Small intestine (tissue), 7 donors: ENCODE results near the gene FAM167B. TPM values are rescaled to one million over a fixed set of nuclear protein-coding genes. Genes with fewer than 3 reads are reported as not detected.

Experiments
- DNase-seq, 2 donors: peaks; one replicate each; pipeline versions ENCODE4 v3.0.0 to v3.0.0-alpha.2; 2013
- FAIRE-seq: peaks from 2 replicates; lab custom pipeline; 2012; peaks lifted over from hg19 to GRCh38; lab: Jason Lieb, UNC
- H3K27ac ChIP-seq, 3 donors: one replicate each; pipeline ENCODE4 v1.5.1; 2013; ENCODE audit warnings: low read length in 2 of 3, mild to moderate bottlenecking in 2 of 3, control low read depth in 1 of 3, inconsistent platforms in 1 of 3, low read depth in 1 of 3, moderate library complexity in 1 of 3
- H3K27me3 ChIP-seq, 3 donors: one replicate each; pipeline ENCODE4 v1.6.1; 2013; ENCODE audit warnings: low read length in 3 of 3, inconsistent platforms in 1 of 3; ENCODE audit not compliant: control insufficient read depth in 3 of 3, insufficient read depth in 3 of 3
- H3K36me3 ChIP-seq, 3 donors: one replicate each; pipeline ENCODE4 v1.6.1; 2013; ENCODE audit warnings: low read length in 3 of 3, inconsistent platforms in 1 of 3, low read depth in 1 of 3, mild to moderate bottlenecking in 1 of 3, moderate library complexity in 1 of 3; ENCODE audit not compliant: control insufficient read depth in 3 of 3, insufficient read depth in 2 of 3
- H3K4me1 ChIP-seq, 3 donors: one replicate each; pipeline ENCODE4 v1.6.1; 2013; ENCODE audit warnings: low read length in 2 of 3, inconsistent platforms in 1 of 3, low read depth in 1 of 3, mild to moderate bottlenecking in 1 of 3, moderate library complexity in 1 of 3; ENCODE audit not compliant: control insufficient read depth in 3 of 3, insufficient read depth in 2 of 3
- H3K4me3 ChIP-seq, 3 donors: one replicate each; pipeline ENCODE4 v1.5.1; 2013; ENCODE audit warnings: low read length in 3 of 3, control low read depth in 1 of 3, inconsistent platforms in 1 of 3, low read depth in 1 of 3, mild to moderate bottlenecking in 1 of 3, moderate library complexity in 1 of 3
- H3K9me3 ChIP-seq, 2 donors: one replicate each; pipeline ENCODE4 v1.6.1; 2013; ENCODE audit warnings: low read depth in 1 of 2, low read length in 1 of 2; ENCODE audit not compliant: control insufficient read depth in 2 of 2, insufficient read depth in 1 of 2
- WGBS, 3 donors: extraction: QIAGEN DNeasy Blood & Tissue Kit; methylation state at CpG; one replicate each; pipeline ENCODE4 v1.1.7; 2013; 5-methylcytosine and 5-hydroxymethylcytosine counted together
- polyA plus RNA-seq, 4 donors: library from polyadenylated mRNA; stranded (reverse) in 3 of 4; unstranded in 1 of 4; fragments of 200-250 nt in 3 of 4; fragments of 120-200 nt in 1 of 4; gene quantifications; one replicate each; pipeline versions ENCODE4 v1.2.1 to v1.2.3, GENCODE V29; 2013
- donor health status: healthy with polysubstance abuse.
- donor health status: control.
- donor health status: control.
- donor health status: Bipolar disorder and iron deficiency.
- donor health status: healthy.

FAM167B gene
- polyA plus RNA-seq, 4 donors: 1.4 to 6.4 (median 2.6) TPM

- H3K9me3 ChIP-seq: no peaks in the 10 kb centered on the region
- H3K4me3 ChIP-seq: peak overlapping the region; percentile 57 to 82 (median 63)
- H3K4me1 ChIP-seq: peaks cover 0 to 25% (median 4%) of the 10 kb centered on the region in 3 donors
- H3K27me3 ChIP-seq: no peaks in the 10 kb centered on the region
- WGBS, 3 donors: 18 to 30% (median 28%) methylated on average over 23 to 26 of the region's 26 CpGs
- DNase-seq (peak in 1 of 2 donors; percentile 19), FAIRE-seq (no peak)
- peaks cover 0 to 15% (median 0%) of the 10 kb centered on the region in 3 donors for H3K36me3 ChIP-seq
- no peak overlapping the region for H3K27ac ChIP-seq
These were observed 42.1 kb upstream of the FAM167B start for GRCh38 chr1:32204943-32205361.

DNA sequence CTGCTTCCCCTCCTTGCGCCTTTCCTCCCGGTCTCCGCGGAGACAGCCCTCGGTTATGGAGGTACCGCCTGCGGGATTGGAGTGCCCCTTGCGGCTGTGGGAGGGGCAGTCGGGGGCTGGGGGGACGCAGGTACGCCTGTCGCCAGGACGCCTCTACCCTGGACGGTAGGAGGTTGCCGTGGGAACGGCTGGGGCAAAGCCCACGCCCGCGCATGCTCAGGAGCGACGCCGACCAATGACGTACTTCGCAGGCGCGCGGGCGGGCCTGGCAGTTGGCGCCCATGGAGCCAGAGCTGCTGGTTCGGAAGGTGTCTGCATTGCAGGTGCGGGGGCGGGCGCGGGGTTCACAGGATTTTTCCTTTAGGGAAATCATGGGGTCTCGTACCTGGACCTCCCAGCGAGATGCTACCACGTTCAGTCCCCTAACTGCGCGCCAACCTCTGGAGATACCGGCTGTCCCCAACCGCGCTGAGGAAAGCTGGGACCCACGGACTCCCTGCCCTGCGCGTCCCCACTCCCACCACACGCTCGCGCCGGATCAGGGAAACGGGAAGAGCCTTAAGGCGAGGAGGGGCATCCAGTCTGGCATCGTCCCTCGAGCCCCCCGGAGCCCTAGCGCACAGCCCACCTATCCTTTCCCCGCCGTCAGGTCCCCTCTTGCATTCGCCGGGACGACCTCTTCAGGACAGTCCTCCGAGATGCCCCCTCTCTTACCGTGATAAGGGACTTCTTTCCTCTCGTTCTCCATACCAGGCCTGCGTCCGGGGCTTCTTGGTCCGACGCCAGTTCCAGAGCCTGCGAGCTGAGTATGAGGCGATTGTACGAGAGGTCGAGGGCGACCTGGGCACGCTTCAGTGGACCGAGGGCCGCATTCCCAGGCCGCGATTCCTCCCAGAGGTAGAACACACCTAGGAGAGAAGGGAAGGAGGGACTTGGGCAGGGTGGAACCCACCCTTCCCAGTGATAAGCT, 41.3 kb upstream of the FAM167B start, which contains the start of gene IQCC:
TSS of gene IQCC (plus strand) at position 271 of the 970 bp plus-strand sequence. CDS start at position 282, 11 bp downstream.
- no peaks in the 10 kb centered on the region for H3K27me3 ChIP-seq
- H3K4me1 ChIP-seq: peaks cover 0 to 25% (median 4%) of the 10 kb centered on the region in 3 donors
- no peak for FAIRE-seq
- peaks cover 0 to 15% (median 0%) of the 10 kb centered on the region in 3 donors for H3K36me3 ChIP-seq
- H3K9me3 ChIP-seq: no peaks in the 10 kb centered on the region
- peak within 1 kb of the TSS in 2 of 3 donors; percentile 13 to 48 for H3K27ac ChIP-seq
- peak; percentile 86 to 94 for DNase-seq
- 2% methylated on average over 71 to 77 of the region's 77 CpGs for WGBS, 3 donors
- peak within 1 kb of the TSS; percentile 57 to 82 (median 63) for H3K4me3 ChIP-seq

GRCh38 chr1:32208469-32208868, 38.6 kb upstream of the FAM167B start:
- peaks cover 0 to 17% (median 4%) of the 10 kb centered on the region in 3 donors for H3K4me1 ChIP-seq
- H3K27me3 ChIP-seq: no peaks in the 10 kb centered on the region
- no peaks in the 10 kb centered on the region for H3K9me3 ChIP-seq
- H3K36me3 ChIP-seq: peaks cover 0 to 26% (median 0%) of the 10 kb centered on the region in 3 donors
- 69 to 76% (median 75%) methylated on average over 5 to 6 of the region's 6 CpGs for WGBS, 3 donors
- FAIRE-seq (no peak), DNase-seq (no peak)
- peak overlapping the region; percentile 34 to 78 (median 72) for H3K27ac ChIP-seq
- H3K4me3 ChIP-seq: no peak overlapping the region

DNA sequence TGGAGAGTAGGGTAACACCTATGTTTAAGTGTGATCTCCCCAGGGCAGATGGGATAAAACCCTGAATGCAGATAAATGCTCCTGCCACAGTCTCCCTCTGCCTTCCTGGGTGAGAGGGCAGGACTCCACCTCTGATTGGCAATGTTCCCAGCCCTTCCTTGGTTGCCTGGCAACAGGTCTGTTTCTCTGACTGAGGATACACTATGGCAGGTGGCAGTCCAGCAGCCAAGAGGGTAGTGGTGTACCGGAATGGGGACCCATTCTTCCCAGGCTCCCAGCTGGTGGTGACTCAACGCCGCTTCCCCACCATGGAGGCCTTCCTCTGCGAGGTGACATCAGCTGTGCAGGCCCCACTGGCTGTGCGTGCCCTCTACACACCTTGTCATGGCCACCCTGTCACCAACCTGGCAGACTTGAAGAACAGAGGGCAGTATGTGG, 38.1 kb upstream of the FAM167B start, which contains the start of gene DCDC2B:
TSS of gene DCDC2B (plus strand) at position 199 of the 438 bp plus-strand sequence. CDS start at position 204, 5 bp downstream.
- peak within 1 kb of the TSS; percentile 34 to 78 (median 72) for H3K27ac ChIP-seq
- H3K4me3 ChIP-seq: no peak within 1 kb of the TSS
- H3K4me1 ChIP-seq: peaks cover 0 to 17% (median 4%) of the 10 kb centered on the region in 3 donors
- DNase-seq (peak; percentile 89 to 98), FAIRE-seq (no peak)
- peaks cover 0 to 28% (median 0%) of the 10 kb centered on the region in 3 donors for H3K36me3 ChIP-seq
- H3K27me3 ChIP-seq: no peaks in the 10 kb centered on the region
- H3K9me3 ChIP-seq: no peaks in the 10 kb centered on the region
- WGBS, 3 donors: 15 to 51% (median 50%) methylated on average over 5 of the region's 5 CpGs

GRCh38 chr1:32215629-32216480, 31.2 kb upstream of the FAM167B start:
- DNase-seq (peak; percentile 75 to 84), FAIRE-seq (no peak)
- peak overlapping the region; percentile 32 to 86 (median 75) for H3K27ac ChIP-seq
- 39 to 65% (median 58%) methylated on average over 10 of the region's 10 CpGs for WGBS, 3 donors
- H3K4me3 ChIP-seq: no peak overlapping the region
- peaks cover 0 to 49% (median 2%) of the 10 kb centered on the region in 3 donors for H3K36me3 ChIP-seq
- H3K4me1 ChIP-seq: peaks cover 0 to 17% (median 0%) of the 10 kb centered on the region in 3 donors
- H3K9me3 ChIP-seq: no peaks in the 10 kb centered on the region
- no peaks in the 10 kb centered on the region for H3K27me3 ChIP-seq

- no peaks in the 10 kb centered on the region for H3K27me3 ChIP-seq
- 84 to 89% (median 86%) methylated on average over 5 of the region's 5 CpGs for WGBS, 3 donors
- peak overlapping the region; percentile 33 to 86 (median 75) for H3K27ac ChIP-seq
- DNase-seq (no peak), FAIRE-seq (no peak)
- H3K36me3 ChIP-seq: peaks cover 0 to 49% (median 2%) of the 10 kb centered on the region in 3 donors
- peaks cover 0 to 23% (median 1%) of the 10 kb centered on the region in 3 donors for H3K4me1 ChIP-seq
- no peaks in the 10 kb centered on the region for H3K9me3 ChIP-seq
- no peak overlapping the region for H3K4me3 ChIP-seq
These were observed 30.5 kb upstream of the FAM167B start for GRCh38 chr1:32216566-32216965.

DNA sequence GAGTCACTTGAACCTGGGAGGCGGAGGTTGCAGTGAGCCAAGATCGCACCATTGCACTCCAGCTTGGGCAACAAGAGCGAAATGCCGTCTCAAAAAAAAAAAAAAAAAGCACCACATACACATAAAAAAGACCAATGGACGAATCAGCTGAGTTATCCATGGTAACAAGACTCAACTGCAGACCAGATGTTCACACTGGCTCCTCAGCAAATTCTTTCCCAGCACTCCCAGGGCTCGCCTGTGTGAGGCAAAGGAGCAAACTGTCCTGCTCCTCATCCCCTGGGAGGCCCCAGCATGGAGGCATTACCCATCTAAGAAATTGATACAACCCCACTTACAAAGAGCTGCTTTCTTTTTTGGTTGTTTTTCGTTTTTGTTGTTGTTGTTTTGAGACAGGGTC, 28.0 kb upstream of the FAM167B start:
- no peaks in the 10 kb centered on the region for H3K9me3 ChIP-seq
- WGBS, 3 donors: 86 to 94% (median 91%) methylated on average over 7 of the region's 7 CpGs
- peaks cover 1 to 31% (median 4%) of the 10 kb centered on the region in 3 donors for H3K4me1 ChIP-seq
- no peak overlapping the region for H3K27ac ChIP-seq
- no peak overlapping the region for H3K4me3 ChIP-seq
- H3K36me3 ChIP-seq: peaks cover 0 to 42% (median 2%) of the 10 kb centered on the region in 3 donors
- FAIRE-seq: no peak
- no peak for DNase-seq
- no peaks in the 10 kb centered on the region for H3K27me3 ChIP-seq
